DND-41 (cell line): ENCODE measurements around the gene YPEL3.

Experiments
- CTCF ChIP-seq: IDR thresholded peaks from 2 replicates; pipeline ENCODE4 v1.5.1; 2012; ENCODE audit warnings: borderline replicate concordance, low read length, moderate library complexity, mild to moderate bottlenecking; ENCODE audit not compliant: poor library complexity, severe bottlenecking; ENCODE audit errors: extremely low read depth
- EZH2 ChIP-seq: IDR thresholded peaks from 3 replicates; pipeline ENCODE4 v1.6.1; 2012; ENCODE audit warnings: borderline replicate concordance, low read depth, mild to moderate bottlenecking, moderate library complexity, low read length, inconsistent platforms; ENCODE audit not compliant: severe bottlenecking

GRCh38 chr16:30086291-30087140 is 9.5 kb downstream of the YPEL3 start:
- TF ChIP-seq EZH2: no peak
- TF ChIP-seq CTCF: no peak
